Rectal smooth muscle tissue (tissue), 1 donor: ENCODE data around the gene TKTL1.

Experiments used
- H3K27ac ChIP-seq: one replicate; pipeline ENCODE4 v1.7.0; 2013; ENCODE audit warnings: low read depth, low read length, inconsistent platforms
- H3K27me3 ChIP-seq: one replicate; pipeline ENCODE4 v1.7.0; 2013; ENCODE audit warnings: low read length; ENCODE audit not compliant: control insufficient read depth, insufficient read depth
- H3K36me3 ChIP-seq: one replicate; pipeline ENCODE4 v1.7.0; 2013; ENCODE audit warnings: low read length; ENCODE audit not compliant: control insufficient read depth, insufficient read depth
- H3K4me1 ChIP-seq: one replicate; pipeline ENCODE4 v1.7.0; 2013; ENCODE audit warnings: low read length; ENCODE audit not compliant: control insufficient read depth, insufficient read depth
- H3K4me3 ChIP-seq: one replicate; pipeline ENCODE4 v1.7.0; 2013; ENCODE audit warnings: low read length
- H3K9ac ChIP-seq: one replicate; pipeline ENCODE4 v1.7.0; 2013; ENCODE audit warnings: low read length

Gene TKTL1

DNA sequence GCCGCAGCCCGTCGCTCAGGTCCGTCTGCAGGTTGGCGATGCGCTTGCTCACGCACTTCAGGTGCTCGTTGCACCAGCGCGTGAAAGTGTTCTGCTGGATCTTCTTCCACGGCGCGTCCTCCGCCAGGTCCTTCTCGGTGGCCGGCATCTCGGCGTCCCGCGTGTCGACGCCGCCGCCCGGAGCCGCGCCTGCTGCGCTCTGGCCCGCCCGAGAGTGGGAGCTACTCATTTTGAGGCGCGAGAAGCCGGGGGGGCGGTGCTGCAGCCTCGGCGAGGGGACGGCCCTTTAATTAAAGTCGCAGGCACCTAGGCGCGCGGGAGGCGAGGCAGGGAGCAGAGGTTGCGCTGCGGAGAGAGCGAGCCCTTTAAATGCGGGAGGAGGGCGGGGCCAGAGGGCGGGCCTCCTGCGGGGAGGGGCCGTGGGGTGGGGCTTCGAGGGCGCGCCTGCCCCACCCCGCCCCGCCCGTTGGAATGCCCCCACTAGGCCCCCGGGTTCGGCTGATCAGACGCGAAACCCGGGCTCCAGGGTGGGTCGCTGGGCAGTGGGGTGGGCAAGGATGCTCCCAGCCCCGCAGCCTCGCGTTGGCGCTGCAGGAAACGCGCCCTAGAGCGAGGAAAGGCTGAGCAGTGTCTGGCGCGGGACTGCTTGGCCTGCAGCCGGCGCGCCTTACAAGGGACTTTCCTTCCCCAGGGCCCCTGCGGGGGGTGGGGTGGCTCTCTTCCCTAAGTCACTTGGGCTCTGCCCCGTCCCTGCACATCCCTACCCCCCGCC lies 75.6 kb downstream of the TKTL1 start:
- peak overlapping the region; percentile 77 for H3K4me3 ChIP-seq
- H3K27me3 ChIP-seq = peaks cover 5% of the 10 kb centered on the region
- H3K36me3 ChIP-seq = peaks cover 14% of the 10 kb centered on the region
- no peak overlapping the region for H3K9ac ChIP-seq
- peak overlapping the region; percentile 98 for H3K27ac ChIP-seq
- peaks cover 14% of the 10 kb centered on the region for H3K4me1 ChIP-seq

DNA sequence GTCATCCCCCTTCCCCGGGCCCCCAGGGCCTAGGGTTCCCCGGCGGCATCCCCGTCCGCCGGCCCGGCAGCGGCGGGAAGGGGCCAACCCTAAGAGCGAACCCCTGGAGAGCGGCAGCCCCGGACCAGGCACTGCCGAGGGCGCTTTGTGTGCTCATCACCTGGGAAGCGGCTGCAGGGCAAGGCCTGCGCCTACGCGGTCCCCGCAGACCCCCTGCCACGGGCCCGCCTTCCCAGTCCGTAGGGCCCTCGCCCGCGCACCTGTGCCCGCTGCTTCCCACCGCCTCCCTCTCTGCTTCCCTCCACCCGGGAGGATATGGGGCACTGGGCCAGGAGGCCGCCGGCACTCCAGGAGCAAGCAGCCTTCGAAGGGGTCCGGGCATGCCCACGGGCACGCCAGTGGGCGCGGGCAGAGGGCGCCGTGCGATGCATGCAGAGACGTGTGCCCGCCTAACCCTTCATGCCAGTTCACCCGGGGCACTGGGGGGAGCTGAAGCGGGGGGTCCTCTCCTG lies 76.2 kb downstream of the TKTL1 start:
- Histone ChIP-seq H3K27me3 (peaks cover 5% of the 10 kb centered on the region), H3K27ac (peak overlapping the region; percentile 98), H3K36me3 (peaks cover 8% of the 10 kb centered on the region), H3K4me3 (peak overlapping the region; percentile 71), H3K9ac (peak overlapping the region; percentile 64), H3K4me1 (peaks cover 13% of the 10 kb centered on the region)

GRCh38 chrX:154372612-154373022 lies 77.0 kb downstream of the TKTL1 start:
- Histone ChIP-seq H3K4me1 (peaks cover 13% of the 10 kb centered on the region), H3K36me3 (peaks cover 4% of the 10 kb centered on the region), H3K27ac (peak overlapping the region; percentile 98), H3K4me3 (peak overlapping the region; percentile 71), H3K9ac (no peak overlapping the region), H3K27me3 (peaks cover 5% of the 10 kb centered on the region)

DNA sequence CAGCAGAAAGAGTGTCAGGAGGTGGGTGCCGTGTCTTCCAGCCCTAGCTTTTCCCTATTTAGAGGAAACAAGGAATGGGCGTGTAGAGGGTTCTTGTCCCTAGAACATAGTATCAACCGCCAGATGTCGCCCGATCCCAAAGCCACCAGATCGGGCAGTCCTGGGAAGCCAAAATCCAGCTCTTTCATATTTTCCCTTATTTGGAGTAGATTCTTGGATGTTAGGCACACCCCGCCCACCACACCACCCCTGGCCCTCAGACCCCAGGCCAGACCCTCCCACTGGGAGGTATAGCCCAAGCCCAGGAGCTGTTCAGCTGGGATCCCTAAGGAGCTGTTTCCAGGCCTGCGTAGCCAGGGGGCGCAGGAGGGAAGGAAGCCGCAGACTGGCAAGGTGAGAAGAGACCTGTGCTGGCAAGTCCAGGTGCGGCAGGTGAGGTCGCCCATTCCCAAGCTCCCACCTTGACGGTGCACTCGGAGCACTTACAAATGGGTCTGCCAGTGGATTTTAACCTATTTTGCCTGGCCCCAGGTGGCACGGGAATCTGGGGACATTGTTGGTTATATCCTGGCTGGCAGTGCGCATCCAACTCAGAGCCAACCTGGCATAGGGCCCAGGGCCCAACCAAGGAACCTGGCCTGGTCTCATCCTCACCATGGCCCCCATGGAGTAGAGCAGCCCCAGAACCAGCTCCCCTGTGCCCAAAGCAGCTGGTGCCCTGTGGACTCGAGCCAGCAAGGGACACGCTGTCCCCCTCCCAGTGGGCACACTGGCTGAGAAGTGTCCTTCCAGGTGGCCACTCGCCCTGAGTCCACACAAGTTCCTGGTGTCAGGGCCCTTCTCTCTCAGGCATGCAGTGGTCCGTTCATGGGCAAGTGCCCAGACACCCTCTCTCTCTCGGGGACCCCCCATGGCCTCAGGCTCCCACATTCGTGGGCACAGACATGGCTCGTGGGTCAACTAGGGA lies 78.0 kb downstream of the TKTL1 start:
- Histone ChIP-seq H3K4me1 (peaks cover 9% of the 10 kb centered on the region), H3K4me3 (peak overlapping the region; percentile 71), H3K27me3 (peaks cover 5% of the 10 kb centered on the region), H3K36me3 (peaks cover 4% of the 10 kb centered on the region), H3K9ac (peak overlapping the region; percentile 74), H3K27ac (peak overlapping the region; percentile 98)

DNA sequence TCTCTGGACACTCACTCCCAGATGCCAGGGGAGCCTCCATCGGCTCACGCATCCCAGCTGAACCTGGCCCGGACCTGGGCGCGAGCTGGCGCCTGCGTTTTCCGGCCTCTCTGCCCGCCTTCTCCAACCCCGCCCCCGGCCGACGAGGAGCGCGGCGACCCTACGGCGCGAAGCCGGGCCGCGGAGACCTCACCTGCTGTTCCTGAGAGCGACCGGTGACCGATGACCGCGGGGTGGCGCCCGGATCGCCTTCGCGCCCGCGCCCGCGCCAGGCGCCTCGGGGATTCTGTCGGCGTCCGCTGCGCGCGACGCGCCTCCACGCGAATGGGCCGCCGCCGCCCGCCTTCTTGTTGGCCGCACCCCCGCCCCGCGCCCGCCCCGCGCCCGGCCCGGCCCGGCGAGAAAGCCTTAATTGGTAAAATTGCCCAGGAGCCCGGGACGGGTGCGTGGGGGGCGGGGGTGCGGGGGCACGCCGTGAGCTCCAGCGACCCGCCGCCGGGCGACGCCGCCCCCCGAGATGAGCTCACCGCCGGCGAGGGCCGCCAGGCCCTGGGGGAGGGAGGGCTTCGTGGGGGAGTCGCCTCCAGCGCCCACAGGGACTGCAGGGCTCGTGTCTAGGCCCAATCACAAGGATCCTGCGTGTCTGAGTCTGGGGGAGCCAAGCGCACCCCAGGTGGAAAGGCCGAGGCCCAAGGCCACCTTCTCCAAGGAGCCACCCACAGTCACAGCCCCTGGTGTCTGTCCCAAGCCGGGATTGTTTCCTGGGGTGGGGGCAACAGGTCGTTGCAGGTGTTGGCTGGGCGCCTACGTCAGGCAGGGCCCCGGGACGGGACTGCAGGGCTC lies 78.9 kb downstream of the TKTL1 start, which contains the start of gene FLNA:
TSS of gene FLNA (minus strand) at position 322 of the 843 bp plus-strand sequence. CDS start 3,389 bp downstream, outside the sequence.
- peaks cover 9% of the 10 kb centered on the region for H3K4me1 ChIP-seq
- peaks cover 5% of the 10 kb centered on the region for H3K27me3 ChIP-seq
- H3K36me3 ChIP-seq = peaks cover 4% of the 10 kb centered on the region
- H3K27ac ChIP-seq = peak within 1 kb of the TSS; percentile 98
- H3K9ac ChIP-seq = peak within 1 kb of the TSS; percentile 74
- peak within 1 kb of the TSS; percentile 71 for H3K4me3 ChIP-seq

- no peaks in the 10 kb centered on the region for H3K36me3 ChIP-seq
- peak overlapping the region; percentile 35 for H3K9ac ChIP-seq
- H3K4me1 ChIP-seq = peaks cover 9% of the 10 kb centered on the region
- peak overlapping the region; percentile 14 for H3K4me3 ChIP-seq
- peaks cover 2% of the 10 kb centered on the region for H3K27me3 ChIP-seq
- peak overlapping the region; percentile 85 for H3K27ac ChIP-seq
These were observed 79.5 kb downstream of the TKTL1 start for GRCh38 chrX:154375156-154375504.

GRCh38 chrX:154376774-154377173 lies 81.2 kb downstream of the TKTL1 start:
- Histone ChIP-seq H3K4me3 (peak overlapping the region; percentile 28), H3K27me3 (peaks cover 2% of the 10 kb centered on the region), H3K9ac (no peak overlapping the region), H3K4me1 (peaks cover 15% of the 10 kb centered on the region), H3K36me3 (no peaks in the 10 kb centered on the region), H3K27ac (peak overlapping the region; percentile 91)

GRCh38 chrX:154378059-154378798 lies 82.6 kb downstream of the TKTL1 start:
- H3K4me3 ChIP-seq = peak overlapping the region; percentile 65
- H3K27me3 ChIP-seq = no peaks in the 10 kb centered on the region
- peaks cover 15% of the 10 kb centered on the region for H3K4me1 ChIP-seq
- peak overlapping the region; percentile 91 for H3K27ac ChIP-seq
- H3K9ac ChIP-seq = peak overlapping the region; percentile 66
- H3K36me3 ChIP-seq = no peaks in the 10 kb centered on the region

- H3K4me3 ChIP-seq = peak within 1 kb of the TSS; percentile 65
- peak within 1 kb of the TSS; percentile 97 for H3K27ac ChIP-seq
- no peaks in the 10 kb centered on the region for H3K27me3 ChIP-seq
- peaks cover 15% of the 10 kb centered on the region for H3K4me1 ChIP-seq
- H3K36me3 ChIP-seq = no peaks in the 10 kb centered on the region
- peak within 1 kb of the TSS; percentile 80 for H3K9ac ChIP-seq
These were observed 83.4 kb downstream of the TKTL1 start, which contains the start of gene EMD for GRCh38 chrX:154378799-154379568. Gene EMD, plus strand, starts transcription at chrX:154379295. Its CDS starts 190 bp downstream, at chrX:154379485.

DNA sequence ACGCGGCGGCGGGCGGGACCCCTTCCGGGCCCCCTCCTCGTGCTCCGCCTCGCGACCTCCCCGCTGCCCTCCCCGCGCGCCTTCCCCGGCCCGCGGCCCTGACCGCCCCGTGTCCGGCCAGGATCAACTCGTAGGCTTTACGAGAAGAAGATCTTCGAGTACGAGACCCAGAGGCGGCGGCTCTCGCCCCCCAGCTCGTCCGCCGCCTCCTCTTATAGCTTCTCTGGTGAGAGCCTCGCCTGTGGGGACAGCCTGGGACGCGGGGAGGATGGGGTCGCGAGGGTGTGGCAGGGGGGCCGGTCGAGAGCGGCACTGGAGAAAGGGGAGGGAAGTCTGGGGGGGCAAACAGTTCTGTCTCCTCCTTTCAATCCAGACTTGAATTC lies 84.0 kb downstream of the TKTL1 start:
- Histone ChIP-seq H3K27me3 (peaks cover 4% of the 10 kb centered on the region), H3K4me1 (peaks cover 15% of the 10 kb centered on the region), H3K4me3 (peak overlapping the region; percentile 61), H3K27ac (peak overlapping the region; percentile 97), H3K36me3 (no peaks in the 10 kb centered on the region), H3K9ac (peak overlapping the region; percentile 80)
